Urinary bladder (tissue), 4 donors: Measurements from ENCODE around the gene XIRP2. TPM values are rescaled to one million over a fixed set of nuclear protein-coding genes. Genes with fewer than 3 reads are reported as not detected.
"Not testable (repeated sequence)": the region's sequence is repeated elsewhere in the genome, so short reads cannot be mapped to it uniquely, and the experiment has no call there.

Experiments
- DNase-seq: peaks from one replicate; pipeline ENCODE4 v3.0.0-alpha.2; 2015; ENCODE audit errors: extremely low spot score
- H3K27ac ChIP-seq: one replicate; pipeline ENCODE4 v1.5.1; 2013; ENCODE audit warnings: low read depth, mild to moderate bottlenecking, moderate library complexity
- H3K36me3 ChIP-seq: one replicate; pipeline ENCODE4 v1.6.1; 2013; ENCODE audit warnings: mild to moderate bottlenecking, moderate library complexity; ENCODE audit not compliant: insufficient read depth
- H3K4me1 ChIP-seq: one replicate; pipeline ENCODE4 v1.6.1; 2013; ENCODE audit warnings: mild to moderate bottlenecking, moderate library complexity; ENCODE audit not compliant: insufficient read depth
- H3K4me3 ChIP-seq: one replicate; pipeline ENCODE4 v1.5.1; 2013; ENCODE audit warnings: low read depth, low read length
- WGBS: extraction: QIAGEN DNeasy Blood & Tissue Kit; methylation state at CpG from one replicate; pipeline ENCODE4 v1.1.7; 2013; 5-methylcytosine and 5-hydroxymethylcytosine counted together
- polyA plus RNA-seq: library from polyadenylated mRNA; stranded (reverse); fragments of 200-250 nt; gene quantifications from one replicate; pipeline ENCODE4 v1.2.3, GENCODE V29; 2013
- total RNA-seq: library from RNA; depleted of rRNA; stranded (reverse); fragments of >200 nt; gene quantifications from one replicate; pipeline ENCODE4 v1.2.3, GENCODE V29; 2014
- donor health status: healthy with polysubstance abuse.
- donor health status: healthy.

Gene XIRP2
- total and polyA plus RNA-seq, 2 donors = 5.8 TPM; not detected in 1

- H3K27ac ChIP-seq = not testable (repeated sequence)
Observed at GRCh38 chr2:167109682-167110081, 221.4 kb downstream of the XIRP2 start.

DNA sequence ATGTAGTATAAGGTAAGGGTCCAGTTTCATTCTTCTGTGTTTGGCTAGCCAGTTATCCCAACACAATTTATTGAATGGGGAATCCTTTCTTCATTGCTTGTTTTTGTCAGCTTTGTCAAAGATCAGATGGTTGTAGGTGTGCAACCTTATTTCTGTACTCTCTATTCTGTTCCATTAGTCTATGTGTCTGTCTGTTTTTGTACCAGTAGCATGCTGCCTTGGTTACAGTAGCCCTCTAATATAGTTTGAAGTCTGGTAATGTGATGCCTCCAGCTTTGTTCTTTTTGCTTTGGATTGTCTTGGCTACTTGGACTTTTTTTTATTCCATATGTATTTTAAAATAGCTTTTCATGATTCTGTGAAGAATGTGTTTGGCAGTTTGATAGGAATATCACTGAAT is 222.1 kb downstream of the XIRP2 start:
- no peak for DNase-seq

More at GRCh38 chr2:167109682-167110081, 221.4 kb downstream of the XIRP2 start:
- not testable (repeated sequence) for H3K4me1 ChIP-seq, H3K36me3 ChIP-seq, H3K4me3 ChIP-seq, DNase-seq

DNA sequence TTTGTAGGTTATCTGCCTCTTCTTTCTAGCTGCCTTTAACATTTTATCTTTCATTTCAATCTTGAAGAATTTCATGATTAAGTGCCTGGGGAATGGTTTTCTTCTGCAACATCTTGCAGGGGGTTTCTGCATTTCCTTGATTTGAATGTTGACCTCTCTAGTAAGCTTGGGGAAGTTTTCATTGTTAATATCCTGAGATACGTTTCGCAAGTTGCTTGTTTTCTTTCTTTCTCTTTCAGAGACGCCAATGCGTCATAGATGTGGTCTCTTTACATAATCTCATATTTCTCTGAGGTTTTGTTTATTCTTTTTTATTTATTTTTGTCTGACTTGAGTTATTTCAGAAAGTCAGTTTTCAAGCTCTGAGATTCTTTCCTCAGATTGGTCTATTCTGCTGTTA is 225.7 kb downstream of the XIRP2 start:
- no peak overlapping the region for H3K27ac ChIP-seq
- H3K4me1 ChIP-seq = no peaks in the 10 kb centered on the region
- H3K4me3 ChIP-seq = no peak overlapping the region
- no peak for DNase-seq
- no peaks in the 10 kb centered on the region for H3K36me3 ChIP-seq
- 86% methylated on average over 4 of the region's 4 CpGs for WGBS

More for the DNA sequence above, 222.1 kb downstream of the XIRP2 start:
- H3K4me1 ChIP-seq = no peaks in the 10 kb centered on the region
- no peak overlapping the region for H3K4me3 ChIP-seq
- no peak overlapping the region for H3K27ac ChIP-seq
- H3K36me3 ChIP-seq = no peaks in the 10 kb centered on the region

DNA sequence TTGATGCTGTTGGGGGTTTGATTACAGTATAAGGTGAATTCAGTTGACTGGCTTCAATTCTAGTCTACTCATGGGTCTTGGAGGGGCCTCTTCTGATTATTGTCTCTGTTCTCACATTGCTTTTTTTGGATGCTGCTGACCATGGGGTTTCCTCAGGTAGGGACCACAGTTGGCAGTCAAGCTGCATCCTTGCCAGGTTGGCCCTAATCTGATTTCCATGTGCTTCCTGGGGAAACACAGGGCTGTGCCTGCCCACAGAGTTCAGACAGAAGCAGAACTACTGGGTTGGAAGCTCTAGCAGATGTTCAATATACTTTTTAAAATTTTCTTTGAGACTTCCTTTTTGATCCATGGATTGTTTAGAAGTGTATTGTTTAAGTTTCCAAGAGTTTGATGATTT is 227.3 kb downstream of the XIRP2 start:
- Histone ChIP-seq H3K36me3 (no peaks in the 10 kb centered on the region), H3K27ac (no peak overlapping the region), H3K4me3 (no peak overlapping the region), H3K4me1 (no peaks in the 10 kb centered on the region)
- DNase-seq = no peak

DNA sequence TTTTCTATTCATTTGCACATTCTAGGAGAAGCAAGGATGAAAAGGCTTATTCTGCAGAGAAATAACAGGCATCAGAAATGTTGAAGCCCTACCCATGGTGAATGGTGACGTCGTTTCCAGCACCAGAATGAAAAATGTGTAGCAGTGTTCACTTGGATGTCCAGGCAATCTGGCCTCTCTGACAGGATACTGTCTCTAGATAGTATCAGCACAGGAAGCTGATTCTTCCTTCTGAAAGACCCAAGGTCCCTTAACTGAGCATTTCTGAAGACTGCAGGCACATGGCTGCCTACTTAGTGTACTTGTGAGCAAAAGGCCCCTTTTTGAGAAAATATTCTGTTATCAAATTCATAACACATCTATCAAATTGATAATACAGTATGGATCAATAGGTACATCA is 234.1 kb downstream of the XIRP2 start:
- Histone ChIP-seq H3K4me1 (no peaks in the 10 kb centered on the region), H3K4me3 (no peak overlapping the region), H3K36me3 (no peaks in the 10 kb centered on the region), H3K27ac (no peak overlapping the region)
- no peak for DNase-seq
- WGBS = 66% methylated on average over 2 of the region's 2 CpGs

DNA sequence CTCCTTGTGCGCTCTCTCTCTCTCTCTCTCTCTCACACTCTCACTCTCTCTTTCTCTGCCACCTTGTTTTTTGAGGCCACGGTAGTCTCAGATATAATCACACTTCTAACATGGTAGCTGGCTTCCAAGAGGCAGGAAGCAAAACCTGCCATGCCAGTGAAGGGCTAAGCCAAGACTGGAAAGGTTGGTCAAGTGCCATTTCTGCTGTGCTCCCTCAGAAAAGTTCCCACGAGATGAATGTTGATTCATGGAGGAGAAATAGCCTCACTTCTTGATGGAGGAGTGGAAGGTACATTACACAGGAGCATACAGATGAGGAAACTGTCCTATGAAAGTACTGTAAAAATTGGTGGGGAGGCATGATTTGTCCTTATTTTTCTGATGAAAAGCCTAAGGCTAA is 237.9 kb downstream of the XIRP2 start:
- DNase-seq = no peak
- no peak overlapping the region for H3K27ac ChIP-seq
- H3K4me3 ChIP-seq = no peak overlapping the region
- WGBS = 92% methylated on average over 3 of the region's 3 CpGs
- no peaks in the 10 kb centered on the region for H3K36me3 ChIP-seq
- H3K4me1 ChIP-seq = no peaks in the 10 kb centered on the region

DNA sequence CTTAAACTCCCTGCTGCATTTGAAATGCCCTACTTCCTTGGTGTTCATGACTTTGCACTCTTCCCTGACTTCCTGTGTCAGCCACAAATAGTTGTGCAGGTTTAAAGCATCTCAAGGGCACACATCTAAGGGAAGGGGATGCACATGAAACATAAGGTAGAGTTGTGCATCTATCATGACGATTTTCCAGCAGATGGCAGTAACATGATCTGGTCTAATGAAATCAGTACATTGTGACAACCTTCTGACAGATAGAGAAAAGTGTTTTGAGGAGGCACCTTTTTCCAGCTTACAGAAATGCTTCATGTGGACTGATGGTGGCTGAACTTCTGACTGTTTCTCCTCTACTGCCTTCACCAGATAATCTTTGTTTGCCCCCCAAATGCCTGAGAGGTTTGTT is 238.9 kb downstream of the XIRP2 start:
- no peaks in the 10 kb centered on the region for H3K36me3 ChIP-seq
- 23% methylated on average over 1 of the region's 1 CpG for WGBS
- no peaks in the 10 kb centered on the region for H3K4me1 ChIP-seq
- H3K27ac ChIP-seq = no peak overlapping the region
- no peak overlapping the region for H3K4me3 ChIP-seq
- DNase-seq = no peak

DNA sequence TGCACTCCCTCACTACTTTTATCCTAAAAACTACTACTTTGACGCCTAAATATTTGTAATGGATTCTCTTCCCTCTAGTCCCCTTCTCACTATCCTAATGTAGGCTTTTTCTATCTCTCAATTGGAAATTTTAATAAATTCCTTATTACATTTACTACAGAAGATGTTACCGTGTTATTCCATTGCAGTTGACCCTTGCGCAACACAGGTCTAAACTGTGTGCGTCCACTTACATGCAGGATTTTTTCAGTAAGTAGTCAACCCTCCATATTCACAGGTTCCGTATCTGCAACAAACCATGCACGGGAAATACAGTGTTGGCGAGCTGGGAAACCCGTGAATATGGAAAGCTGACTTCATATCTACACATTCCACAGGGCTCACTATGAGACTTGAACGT is 239.8 kb downstream of the XIRP2 start:
- no peak overlapping the region for H3K4me3 ChIP-seq
- no peaks in the 10 kb centered on the region for H3K36me3 ChIP-seq
- no peaks in the 10 kb centered on the region for H3K4me1 ChIP-seq
- WGBS = 93% methylated on average over 9 of the region's 9 CpGs
- no peak for DNase-seq
- no peak overlapping the region for H3K27ac ChIP-seq

DNA sequence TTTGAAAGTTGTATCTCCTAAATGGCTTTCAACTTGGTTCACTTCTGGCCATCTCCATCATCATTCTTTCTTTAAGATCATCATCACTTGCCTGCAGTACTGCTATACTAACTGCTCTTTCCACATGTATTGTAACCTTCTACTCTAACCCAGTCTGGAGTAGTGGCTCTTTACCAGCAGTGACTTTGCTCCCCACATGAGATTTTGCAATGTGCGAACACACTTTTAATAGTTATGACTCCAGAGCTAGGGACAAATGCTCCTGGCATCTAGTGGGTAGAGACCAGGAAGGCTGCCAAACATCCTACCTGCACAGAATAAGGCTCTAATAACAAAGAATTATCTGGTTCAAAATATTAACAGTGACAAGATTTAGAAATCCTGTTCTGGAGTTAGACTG is 243.8 kb downstream of the XIRP2 start:
- Histone ChIP-seq H3K4me3 (no peak overlapping the region), H3K27ac (no peak overlapping the region), H3K4me1 (no peaks in the 10 kb centered on the region), H3K36me3 (no peaks in the 10 kb centered on the region)
- DNase-seq = no peak
- 96% methylated on average over 1 of the region's 1 CpG for WGBS

DNA sequence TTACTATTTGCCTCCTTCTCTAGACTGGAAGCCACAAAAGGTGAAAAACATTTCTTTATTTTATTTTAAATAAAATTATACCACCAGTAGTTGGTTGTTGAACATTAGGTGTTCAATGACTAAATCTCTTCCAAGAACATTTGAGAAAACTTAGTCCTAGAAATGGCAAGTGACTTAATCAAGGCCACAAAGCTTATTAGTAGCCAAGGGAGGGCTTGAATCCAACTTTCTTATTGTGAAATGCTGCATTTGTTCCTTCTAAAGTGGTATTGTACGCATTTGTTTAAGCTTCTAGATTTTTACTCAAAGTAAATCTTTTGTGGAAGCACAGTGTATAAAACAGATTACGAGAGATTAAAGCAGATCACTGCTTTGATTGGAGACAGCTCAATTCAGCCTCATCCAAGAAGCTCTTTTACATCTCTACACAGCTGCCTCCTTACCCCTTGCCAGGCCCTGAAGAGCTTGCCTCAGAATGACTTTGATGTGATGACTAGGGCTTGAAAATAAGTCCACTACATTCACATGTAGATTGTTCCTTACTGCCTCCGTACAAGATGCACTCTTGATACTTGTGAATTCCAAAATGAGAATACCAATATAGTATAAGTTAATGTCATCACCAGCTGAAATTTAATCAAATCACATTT is 244.8 kb downstream of the XIRP2 start:
- H3K4me3 ChIP-seq = no peak overlapping the region
- H3K36me3 ChIP-seq = no peaks in the 10 kb centered on the region
- WGBS = 83% methylated on average over 3 of the region's 3 CpGs
- no peak overlapping the region for H3K27ac ChIP-seq
- H3K4me1 ChIP-seq = no peaks in the 10 kb centered on the region
- DNase-seq = no peak

- Histone ChIP-seq H3K4me3 (no peak overlapping the region), H3K4me1 (no peaks in the 10 kb centered on the region), H3K36me3 (no peaks in the 10 kb centered on the region), H3K27ac (no peak overlapping the region)
- no peak for DNase-seq
- 78% methylated on average over 2 of the region's 2 CpGs for WGBS
Observed at GRCh38 chr2:167133614-167134013, 245.3 kb downstream of the XIRP2 start.

GRCh38 chr2:167134381-167135072 is 246.2 kb downstream of the XIRP2 start:
- H3K4me3 ChIP-seq = no peak overlapping the region
- DNase-seq = no peak
- 72% methylated on average over 6 of the region's 6 CpGs for WGBS
- no peak overlapping the region for H3K27ac ChIP-seq
- no peaks in the 10 kb centered on the region for H3K4me1 ChIP-seq
- no peaks in the 10 kb centered on the region for H3K36me3 ChIP-seq

DNA sequence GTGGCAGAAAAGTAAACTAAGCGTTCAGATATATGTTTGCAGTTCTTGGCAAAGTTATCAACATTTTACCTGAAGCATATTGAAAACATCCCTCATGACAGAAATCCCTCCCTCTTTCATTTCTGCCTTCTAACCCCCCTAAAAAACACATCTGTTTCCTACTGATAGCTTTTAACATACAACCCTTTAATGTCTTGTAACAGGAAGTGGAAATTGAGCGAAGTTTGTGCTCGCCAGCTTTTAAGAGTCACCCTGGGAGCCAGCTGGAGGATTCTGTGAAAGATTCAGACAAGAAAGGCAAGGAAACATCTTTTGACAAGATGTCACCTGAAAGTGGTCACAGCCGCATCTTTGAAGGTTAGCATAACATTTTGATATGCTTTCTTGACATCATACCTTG is 247.4 kb downstream of the XIRP2 start:
- 50% methylated on average over 4 of the region's 4 CpGs for WGBS
- no peaks in the 10 kb centered on the region for H3K36me3 ChIP-seq
- H3K4me3 ChIP-seq = no peak overlapping the region
- DNase-seq = no peak
- no peak overlapping the region for H3K27ac ChIP-seq
- no peaks in the 10 kb centered on the region for H3K4me1 ChIP-seq

- H3K4me3 ChIP-seq = no peak overlapping the region
- 63% methylated on average over 5 of the region's 5 CpGs for WGBS
- H3K4me1 ChIP-seq = no peaks in the 10 kb centered on the region
- no peaks in the 10 kb centered on the region for H3K36me3 ChIP-seq
- DNase-seq = no peak
- H3K27ac ChIP-seq = no peak overlapping the region
Observed at GRCh38 chr2:167136879-167137596, 248.8 kb downstream of the XIRP2 start.
